HUES6 (cell line): ENCODE data around the gene DHRS2.
"Not testable (repeated sequence)": the region's sequence is repeated elsewhere in the genome, so short reads cannot be mapped to it uniquely, and the experiment has no call there.

Experiments
- H3K27ac ChIP-seq: 2 replicates; pipeline ENCODE4 v1.7.0; 2013; ENCODE audit warnings: low read depth, mild to moderate bottlenecking, low read length, inconsistent platforms
- H3K27me3 ChIP-seq: 2 replicates; pipeline ENCODE4 v1.6.1; 2013; ENCODE audit warnings: low read length; ENCODE audit not compliant: control insufficient read depth, insufficient read depth
- H3K36me3 ChIP-seq: 2 replicates; pipeline ENCODE4 v1.6.1; 2013; ENCODE audit warnings: low read length; ENCODE audit not compliant: control insufficient read depth, insufficient read depth
- H3K4me1 ChIP-seq: 2 replicates; pipeline ENCODE4 v1.6.1; 2013; ENCODE audit warnings: low read length; ENCODE audit not compliant: control insufficient read depth, insufficient read depth
- H3K4me3 ChIP-seq: 2 replicates; pipeline ENCODE4 v1.5.1; 2013; ENCODE audit warnings: low read depth, low read length
- H3K9ac ChIP-seq: one replicate; pipeline ENCODE4 v1.6.1; 2013; ENCODE audit warnings: mild to moderate bottlenecking, low read length
- H3K9me3 ChIP-seq: 2 replicates; pipeline ENCODE4 v1.6.1; 2013; ENCODE audit warnings: low read depth, low read length; ENCODE audit not compliant: control insufficient read depth, insufficient read depth

DHRS2 gene

GRCh38 chr14:23669441-23669840, 33.3 kb downstream of the DHRS2 start:
- peaks cover 8% of the 10 kb centered on the region for H3K9me3 ChIP-seq
- no peak overlapping the region for H3K27ac ChIP-seq
- no peaks in the 10 kb centered on the region for H3K27me3 ChIP-seq

GRCh38 chr14:23670481-23670880, 34.3 kb downstream of the DHRS2 start:
- H3K36me3 ChIP-seq = no peaks in the 10 kb centered on the region
- no peaks in the 10 kb centered on the region for H3K4me1 ChIP-seq
- peaks cover 8% of the 10 kb centered on the region for H3K9me3 ChIP-seq
- H3K27me3 ChIP-seq = no peaks in the 10 kb centered on the region
- peak overlapping the region; percentile 20; the same call in 1 of the 2 replicates for H3K27ac ChIP-seq
- no peak overlapping the region for H3K4me3 ChIP-seq
- no peak overlapping the region for H3K9ac ChIP-seq

More at GRCh38 chr14:23669441-23669840, 33.3 kb downstream of the DHRS2 start:
- no peaks in the 10 kb centered on the region for H3K36me3 ChIP-seq
- H3K4me1 ChIP-seq = no peaks in the 10 kb centered on the region
- H3K4me3 ChIP-seq = no peak overlapping the region
- H3K9ac ChIP-seq = no peak overlapping the region

GRCh38 chr14:23672200-23672599, 36.0 kb downstream of the DHRS2 start:
- Histone ChIP-seq H3K27me3 (no peaks in the 10 kb centered on the region), H3K9ac (no peak overlapping the region), H3K4me3 (no peak overlapping the region), H3K4me1 (no peaks in the 10 kb centered on the region), H3K36me3 (no peaks in the 10 kb centered on the region), H3K9me3 (peaks cover 8% of the 10 kb centered on the region), H3K27ac (no peak overlapping the region)

- no peaks in the 10 kb centered on the region for H3K4me1 ChIP-seq
- H3K36me3 ChIP-seq = no peaks in the 10 kb centered on the region
- no peak overlapping the region for H3K27ac ChIP-seq
- peaks cover 6% of the 10 kb centered on the region for H3K9me3 ChIP-seq
- no peaks in the 10 kb centered on the region for H3K27me3 ChIP-seq
- no peak overlapping the region for H3K4me3 ChIP-seq
- H3K9ac ChIP-seq = no peak overlapping the region
Observed at GRCh38 chr14:23675337-23675736, 39.2 kb downstream of the DHRS2 start.

- no peak overlapping the region for H3K9ac ChIP-seq
- no peaks in the 10 kb centered on the region for H3K36me3 ChIP-seq
- no peaks in the 10 kb centered on the region for H3K27me3 ChIP-seq
- no peak overlapping the region for H3K4me3 ChIP-seq
- no peak overlapping the region for H3K27ac ChIP-seq
- H3K9me3 ChIP-seq = peaks cover 6% of the 10 kb centered on the region
- H3K4me1 ChIP-seq = no peaks in the 10 kb centered on the region
Observed at GRCh38 chr14:23675906-23676305, 39.7 kb downstream of the DHRS2 start.

GRCh38 chr14:23681337-23681736, 45.2 kb downstream of the DHRS2 start:
- Histone ChIP-seq H3K9ac (no peak overlapping the region), H3K27ac (no peak overlapping the region), H3K36me3 (no peaks in the 10 kb centered on the region), H3K4me3 (no peak overlapping the region), H3K9me3 (no peaks in the 10 kb centered on the region), H3K4me1 (no peaks in the 10 kb centered on the region), H3K27me3 (peaks cover 12% of the 10 kb centered on the region; the same call in 1 of the 2 replicates)

GRCh38 chr14:23689709-23690514, 53.7 kb downstream of the DHRS2 start:
- not testable (repeated sequence) for H3K4me3 ChIP-seq, H3K27ac ChIP-seq, H3K9ac ChIP-seq, H3K36me3 ChIP-seq
- H3K9me3 ChIP-seq = peaks cover 15% of the 10 kb centered on the region
- H3K27me3 ChIP-seq = peaks cover 14% of the 10 kb centered on the region; the same call in 1 of the 2 replicates
- H3K4me1 ChIP-seq = peaks cover 20% of the 10 kb centered on the region

GRCh38 chr14:23692416-23692815, 56.3 kb downstream of the DHRS2 start:
- peaks cover 15% of the 10 kb centered on the region for H3K9me3 ChIP-seq
- H3K4me1 ChIP-seq = peaks cover 30% of the 10 kb centered on the region
- H3K9ac ChIP-seq = no peak overlapping the region
- no peaks in the 10 kb centered on the region; the same call in 1 of the 2 replicates for H3K27me3 ChIP-seq
- H3K36me3 ChIP-seq = no peaks in the 10 kb centered on the region
- no peak overlapping the region for H3K4me3 ChIP-seq
- H3K27ac ChIP-seq = no peak overlapping the region

- H3K4me1 ChIP-seq = peaks cover 30% of the 10 kb centered on the region
- no peak overlapping the region for H3K9ac ChIP-seq
Observed at GRCh38 chr14:23693252-23693775, 57.1 kb downstream of the DHRS2 start.

GRCh38 chr14:23694085-23694948, 58.2 kb downstream of the DHRS2 start:
- Histone ChIP-seq H3K27me3 (no peaks in the 10 kb centered on the region; the same call in 1 of the 2 replicates), H3K27ac (no peak overlapping the region), H3K4me3 (peak overlapping the region; percentile 59), H3K4me1 (peaks cover 30% of the 10 kb centered on the region), H3K9me3 (peaks cover 15% of the 10 kb centered on the region), H3K9ac (peak overlapping the region; percentile 34), H3K36me3 (no peaks in the 10 kb centered on the region)

More at GRCh38 chr14:23693252-23693775, 57.1 kb downstream of the DHRS2 start:
- Histone ChIP-seq H3K36me3 (no peaks in the 10 kb centered on the region), H3K4me3 (no peak overlapping the region), H3K9me3 (peaks cover 15% of the 10 kb centered on the region), H3K27ac (no peak overlapping the region), H3K27me3 (no peaks in the 10 kb centered on the region; the same call in 1 of the 2 replicates)
